Trophoblast cell (in vitro differentiated cells and primary cell): ENCODE data around the gene OGA.

Experiments
- DNase-seq, 2 donors: peaks; one replicate each; pipeline ENCODE4 v3.0.0-alpha.2; 2016
- H2AFZ ChIP-seq: 2 replicates; pipeline ENCODE4 v1.6.1; 2013; ENCODE audit warnings: low read length, moderate library complexity, mild to moderate bottlenecking; ENCODE audit not compliant: insufficient read depth, poor library complexity
- H2AK5ac ChIP-seq: 2 replicates; pipeline ENCODE4 v1.6.1; 2013; ENCODE audit warnings: mild to moderate bottlenecking, low read length
- H2BK120ac ChIP-seq: 2 replicates; pipeline ENCODE4 v1.6.1; 2013; ENCODE audit warnings: low read length, mild to moderate bottlenecking, moderate library complexity; ENCODE audit not compliant: insufficient read depth, poor library complexity
- H2BK12ac ChIP-seq: 2 replicates; pipeline ENCODE4 v1.6.1; 2013; ENCODE audit warnings: mild to moderate bottlenecking, low read length, moderate library complexity
- H2BK5ac ChIP-seq: 2 replicates; pipeline ENCODE4 v1.6.1; 2013; ENCODE audit warnings: low read length, low read depth, moderate library complexity, mild to moderate bottlenecking; ENCODE audit not compliant: poor library complexity
- H3K14ac ChIP-seq: 2 replicates; pipeline ENCODE4 v1.6.1; 2013; ENCODE audit warnings: mild to moderate bottlenecking, low read length
- H3K18ac ChIP-seq: 2 replicates; pipeline ENCODE4 v1.6.1; 2013; ENCODE audit warnings: mild to moderate bottlenecking, low read length
- H3K23ac ChIP-seq: 2 replicates; pipeline ENCODE4 v1.6.1; 2013; ENCODE audit warnings: low read length
- H3K27ac ChIP-seq: 2 replicates; pipeline ENCODE4 v1.5.1; 2013; ENCODE audit warnings: low read depth, mild to moderate bottlenecking, inconsistent platforms, low read length, moderate library complexity
- H3K27me3 ChIP-seq: 2 replicates; pipeline ENCODE4 v1.6.1; 2013; ENCODE audit warnings: inconsistent platforms, mild to moderate bottlenecking, low read length, moderate library complexity; ENCODE audit not compliant: insufficient read depth
- H3K36me3 ChIP-seq, 2 experiments: 1 replicate in 1 of 2; 2 replicates in 1 of 2; pipeline ENCODE4 v1.6.1; 2013; ENCODE audit warnings: low read length in 2 of 2, mild to moderate bottlenecking in 2 of 2, moderate library complexity in 1 of 2; ENCODE audit not compliant: insufficient read depth in 2 of 2, control insufficient read depth in 1 of 2
- H3K4ac ChIP-seq: 2 replicates; pipeline ENCODE4 v1.6.1; 2013; ENCODE audit warnings: low read depth, mild to moderate bottlenecking, low read length, moderate library complexity
- H3K4me1 ChIP-seq, 2 experiments: 1 replicate in 1 of 2; 2 replicates in 1 of 2; pipeline ENCODE4 v1.6.1; 2013; ENCODE audit warnings: low read length in 2 of 2, mild to moderate bottlenecking in 2 of 2, moderate library complexity in 1 of 2; ENCODE audit not compliant: insufficient read depth in 2 of 2, control insufficient read depth in 1 of 2
- H3K4me2 ChIP-seq: 2 replicates; pipeline ENCODE4 v1.6.1; 2013; ENCODE audit warnings: inconsistent platforms, mild to moderate bottlenecking, low read length, moderate library complexity
- H3K4me3 ChIP-seq: 2 replicates; pipeline ENCODE4 v1.5.1; 2013; ENCODE audit warnings: mild to moderate bottlenecking, low read depth, low read length, inconsistent platforms
- H3K79me1 ChIP-seq: one replicate; pipeline ENCODE4 v1.6.1; 2013; ENCODE audit warnings: low read length
- H3K79me2 ChIP-seq: 2 replicates; pipeline ENCODE4 v1.6.1; 2013; ENCODE audit warnings: low read length, mild to moderate bottlenecking; ENCODE audit not compliant: control insufficient read depth, insufficient read depth, poor library complexity
- H3K9ac ChIP-seq: 2 replicates; pipeline ENCODE4 v1.6.1; 2013; ENCODE audit warnings: mild to moderate bottlenecking, low read length
- H3K9me3 ChIP-seq: 2 replicates; pipeline ENCODE4 v1.6.1; 2013; ENCODE audit warnings: low read depth, mild to moderate bottlenecking, control low read depth, inconsistent platforms, low read length; ENCODE audit not compliant: insufficient read depth
- H4K12ac ChIP-seq: 2 replicates; pipeline ENCODE4 v1.6.1; 2013; ENCODE audit warnings: low read depth, mild to moderate bottlenecking, low read length, moderate library complexity
- H4K8ac ChIP-seq: 2 replicates; pipeline ENCODE4 v1.6.1; 2013; ENCODE audit warnings: low read depth, mild to moderate bottlenecking, low read length, moderate library complexity
- H4K91ac ChIP-seq: one replicate; pipeline ENCODE4 v1.6.1; 2013; ENCODE audit warnings: low read depth, mild to moderate bottlenecking, low read length, moderate library complexity
- WGBS: extraction: QIAGEN DNeasy Blood & Tissue Kit; methylation state at CpG from one replicate; pipeline ENCODE4 v1.1.7; 2013; ENCODE audit warnings: missing lambda C conversion rate; ENCODE audit not compliant: insufficient read length, insufficient coverage; ENCODE audit errors: extremely low coverage; 5-methylcytosine and 5-hydroxymethylcytosine counted together

OGA gene

DNA sequence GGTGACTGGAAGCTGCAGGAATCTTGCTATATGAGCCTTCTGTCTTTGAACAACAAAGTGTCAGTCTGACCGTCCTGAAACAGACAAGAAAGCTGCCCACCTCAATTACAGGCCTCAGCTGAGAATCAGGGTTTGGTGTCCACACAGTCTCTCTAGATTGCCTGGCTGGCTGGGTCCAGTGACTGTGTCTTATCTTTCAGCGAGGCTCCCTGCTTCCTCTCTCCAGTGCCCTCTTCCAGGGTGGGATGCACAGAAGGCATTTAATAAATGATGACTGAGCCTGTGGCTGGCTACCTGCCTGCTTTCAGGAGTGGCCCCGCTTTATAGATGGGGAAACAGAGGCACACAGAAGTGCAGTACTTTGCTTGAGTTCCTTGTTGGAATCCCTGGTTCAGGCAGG, 69.7 kb downstream of the OGA start:
- no peak overlapping the region for H3K27ac ChIP-seq
- no CpG with 5 or more reads among the region's 3 CpGs for WGBS
- no peak overlapping the region for H3K23ac ChIP-seq
- H3K4me1 ChIP-seq, result peaks cover 0 to 3% of the 10 kb centered on the region in 2 experiments
- H2AK5ac ChIP-seq, result no peak overlapping the region
- H3K4me3 ChIP-seq, result no peak overlapping the region
- H3K79me1 ChIP-seq, result no peaks in the 10 kb centered on the region
- no peak overlapping the region for H2BK120ac ChIP-seq
- DNase-seq, result no peak
- no peak overlapping the region for H3K14ac ChIP-seq
- no peak overlapping the region for H3K9ac ChIP-seq
- no peak overlapping the region for H3K4ac ChIP-seq
- H3K79me2 ChIP-seq, result no peaks in the 10 kb centered on the region
- H3K36me3 ChIP-seq, result no peaks in the 10 kb centered on the region
- no peak overlapping the region for H2BK5ac ChIP-seq
- no peak overlapping the region for H3K18ac ChIP-seq
- no peak overlapping the region for H4K8ac ChIP-seq
- H4K91ac ChIP-seq, result no peak overlapping the region
- no peaks in the 10 kb centered on the region for H3K27me3 ChIP-seq
- H2BK12ac ChIP-seq, result no peak overlapping the region
- H3K4me2 ChIP-seq, result no peak overlapping the region
- no peaks in the 10 kb centered on the region for H3K9me3 ChIP-seq
- no peak overlapping the region for H2AFZ ChIP-seq
- no peak overlapping the region for H4K12ac ChIP-seq

DNA sequence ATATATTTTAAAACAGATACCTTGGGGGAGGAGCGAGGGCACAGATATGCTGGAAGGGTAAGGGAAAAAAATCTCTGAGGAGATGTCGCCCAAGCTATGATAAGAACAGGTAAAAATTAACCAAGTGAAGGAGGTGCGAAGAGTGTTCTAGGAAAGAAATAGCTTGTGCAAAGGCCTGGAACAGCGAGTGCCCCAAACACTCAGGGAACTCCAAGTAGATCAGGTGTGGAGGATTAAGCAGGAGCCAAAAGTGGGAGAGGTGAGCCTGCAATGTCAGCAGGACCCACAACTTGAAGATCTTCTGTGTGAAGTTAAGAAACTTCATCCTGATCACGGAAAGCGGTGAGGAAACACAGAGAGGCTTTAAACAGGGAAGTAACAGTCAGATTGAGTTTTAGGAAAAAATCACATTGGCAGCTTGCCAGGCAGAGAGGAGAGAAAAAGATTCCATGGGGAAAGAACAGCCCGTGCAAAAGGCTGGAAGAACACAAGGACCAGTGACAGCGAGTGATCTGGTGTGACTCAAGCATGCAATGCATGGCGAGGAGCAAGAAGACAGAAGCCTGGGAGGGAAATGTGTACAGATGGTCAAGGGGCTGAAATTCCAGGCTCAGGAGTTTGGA, 73.1 kb downstream of the OGA start:
- H2AK5ac ChIP-seq, result no peak overlapping the region
- H3K4me3 ChIP-seq, result no peak overlapping the region

DNA sequence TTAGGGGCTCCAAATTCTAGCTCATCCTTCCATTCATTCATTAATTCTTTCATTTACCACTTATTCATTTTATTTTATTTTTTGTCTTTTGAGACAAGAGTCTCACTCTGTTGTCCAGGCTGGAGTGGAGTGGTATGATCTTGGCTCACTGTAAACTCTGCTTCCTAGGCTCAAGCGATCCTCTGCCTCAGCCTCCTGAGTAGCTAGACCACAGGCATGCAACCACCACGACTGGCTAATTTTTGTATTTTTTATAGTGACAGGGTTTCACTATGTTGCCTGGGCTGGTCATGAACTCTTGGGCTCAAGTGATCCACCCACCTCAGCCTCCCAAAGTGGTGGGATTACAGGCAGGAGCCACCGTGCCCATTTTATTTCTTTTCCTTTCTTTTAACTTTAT, 74.0 kb downstream of the OGA start:
- no peaks in the 10 kb centered on the region for H3K36me3 ChIP-seq
- no CpG with 5 or more reads among the region's 3 CpGs for WGBS
- no peak overlapping the region for H3K4ac ChIP-seq
- H2AK5ac ChIP-seq, result no peak overlapping the region
- no peaks in the 10 kb centered on the region for H3K9me3 ChIP-seq
- no peak overlapping the region for H2BK120ac ChIP-seq
- no peaks in the 10 kb centered on the region for H3K79me2 ChIP-seq
- no peak overlapping the region for H3K4me2 ChIP-seq
- H4K12ac ChIP-seq, result no peak overlapping the region
- H3K4me3 ChIP-seq, result no peak overlapping the region
- no peak for DNase-seq
- no peak overlapping the region for H2BK5ac ChIP-seq
- no peak overlapping the region for H4K8ac ChIP-seq
- no peaks in the 10 kb centered on the region for H3K27me3 ChIP-seq
- no peak overlapping the region for H4K91ac ChIP-seq
- no peak overlapping the region for H3K23ac ChIP-seq
- no peak overlapping the region for H2BK12ac ChIP-seq
- H3K27ac ChIP-seq, result no peak overlapping the region
- H3K14ac ChIP-seq, result no peak overlapping the region
- no peak overlapping the region for H3K9ac ChIP-seq
- H2AFZ ChIP-seq, result no peak overlapping the region
- H3K79me1 ChIP-seq, result no peaks in the 10 kb centered on the region
- H3K18ac ChIP-seq, result no peak overlapping the region
- no peaks in the 10 kb centered on the region for H3K4me1 ChIP-seq

More for the DNA sequence above, 73.1 kb downstream of the OGA start:
- H4K91ac ChIP-seq, result no peak overlapping the region
- H3K79me1 ChIP-seq, result no peaks in the 10 kb centered on the region
- H3K36me3 ChIP-seq, result no peaks in the 10 kb centered on the region
- no peak overlapping the region for H3K23ac ChIP-seq
- WGBS, result no CpG with 5 or more reads among the region's 9 CpGs
- H4K12ac ChIP-seq, result no peak overlapping the region
- H2AFZ ChIP-seq, result no peak overlapping the region
- no peak overlapping the region for H2BK5ac ChIP-seq
- H3K9ac ChIP-seq, result no peak overlapping the region
- H3K18ac ChIP-seq, result no peak overlapping the region
- DNase-seq, result no peak
- H3K4me1 ChIP-seq, result peaks cover 0 to 3% of the 10 kb centered on the region in 2 experiments
- no peaks in the 10 kb centered on the region for H3K27me3 ChIP-seq
- no peaks in the 10 kb centered on the region for H3K79me2 ChIP-seq
- no peak overlapping the region for H3K4me2 ChIP-seq
- no peak overlapping the region for H2BK12ac ChIP-seq
- H4K8ac ChIP-seq, result no peak overlapping the region
- H3K14ac ChIP-seq, result no peak overlapping the region
- H3K9me3 ChIP-seq, result no peaks in the 10 kb centered on the region
- H2BK120ac ChIP-seq, result no peak overlapping the region
- no peak overlapping the region for H3K4ac ChIP-seq
- H3K27ac ChIP-seq, result no peak overlapping the region

- Histone ChIP-seq H3K18ac (no peak overlapping the region), H3K23ac (no peak overlapping the region), H4K91ac (no peak overlapping the region), H3K4ac (no peak overlapping the region), H3K27ac (no peak overlapping the region), H2BK12ac (no peak overlapping the region), H2BK5ac (no peak overlapping the region), H3K79me2 (no peaks in the 10 kb centered on the region), H4K8ac (no peak overlapping the region), H4K12ac (no peak overlapping the region), H3K4me1 (no peaks in the 10 kb centered on the region), H2AK5ac (no peak overlapping the region), H3K36me3 (no peaks in the 10 kb centered on the region), H2AFZ (no peak overlapping the region), H3K9me3 (no peaks in the 10 kb centered on the region), H2BK120ac (no peak overlapping the region), H3K79me1 (no peaks in the 10 kb centered on the region), H3K27me3 (no peaks in the 10 kb centered on the region), H3K9ac (no peak overlapping the region), H3K4me3 (no peak overlapping the region), H3K4me2 (no peak overlapping the region), H3K14ac (no peak overlapping the region)
- no CpG with 5 or more reads among the region's 2 CpGs for WGBS
- no peak for DNase-seq
These were observed 76.3 kb downstream of the OGA start for GRCh38 chr10:101741938-101742337.
